Activated T-helper 17 cell treated with anti-CD3 and anti-CD28 coated beads, Interleukin-2, amount 50 U/mL, for 72 hours (primary cell): Measurements from ENCODE around the gene PKP1. TPM values are rescaled to one million over a fixed set of nuclear protein-coding genes. Genes with fewer than 3 reads are reported as not detected.
"Not testable (repeated sequence)": the region's sequence is repeated elsewhere in the genome, so short reads cannot be mapped to it uniquely, and the experiment has no call there.

Experiments
- ATAC-seq: fragments of 150-1000 bp; cut with Tn5 transposase; replicated peaks from 2 replicates; pipeline ENCODE4 v1.10.0; 2021; ENCODE audit warnings: mild to moderate bottlenecking, moderate library complexity
- H3K27ac Mint-ChIP-seq: one replicate; pipeline ENCODE4 v1.8.0; 2022; ENCODE audit warnings: mixed read lengths
- H3K27me3 Mint-ChIP-seq: one replicate; pipeline ENCODE4 v1.8.0; 2022; ENCODE audit warnings: mixed read lengths
- H3K36me3 Mint-ChIP-seq: one replicate; pipeline ENCODE4 v1.8.0; 2022; ENCODE audit warnings: low read depth, mild to moderate bottlenecking, mixed read lengths
- H3K4me1 Mint-ChIP-seq: one replicate; pipeline ENCODE4 v1.8.0; 2022; ENCODE audit warnings: mixed read lengths
- H3K4me3 Mint-ChIP-seq: one replicate; pipeline ENCODE4 v1.8.0; 2022; ENCODE audit warnings: mild to moderate bottlenecking, mixed read lengths
- H3K9me3 Mint-ChIP-seq: one replicate; pipeline ENCODE4 v1.8.0; 2022; ENCODE audit warnings: mixed read lengths
- total RNA-seq, 2 donors: library from RNA; stranded (reverse); gene quantifications; one replicate each; pipeline ENCODE4 v1.2.3, GENCODE V29; 2022

Gene PKP1
- total RNA-seq, 2 donors from 2014 or later: not detected

DNA sequence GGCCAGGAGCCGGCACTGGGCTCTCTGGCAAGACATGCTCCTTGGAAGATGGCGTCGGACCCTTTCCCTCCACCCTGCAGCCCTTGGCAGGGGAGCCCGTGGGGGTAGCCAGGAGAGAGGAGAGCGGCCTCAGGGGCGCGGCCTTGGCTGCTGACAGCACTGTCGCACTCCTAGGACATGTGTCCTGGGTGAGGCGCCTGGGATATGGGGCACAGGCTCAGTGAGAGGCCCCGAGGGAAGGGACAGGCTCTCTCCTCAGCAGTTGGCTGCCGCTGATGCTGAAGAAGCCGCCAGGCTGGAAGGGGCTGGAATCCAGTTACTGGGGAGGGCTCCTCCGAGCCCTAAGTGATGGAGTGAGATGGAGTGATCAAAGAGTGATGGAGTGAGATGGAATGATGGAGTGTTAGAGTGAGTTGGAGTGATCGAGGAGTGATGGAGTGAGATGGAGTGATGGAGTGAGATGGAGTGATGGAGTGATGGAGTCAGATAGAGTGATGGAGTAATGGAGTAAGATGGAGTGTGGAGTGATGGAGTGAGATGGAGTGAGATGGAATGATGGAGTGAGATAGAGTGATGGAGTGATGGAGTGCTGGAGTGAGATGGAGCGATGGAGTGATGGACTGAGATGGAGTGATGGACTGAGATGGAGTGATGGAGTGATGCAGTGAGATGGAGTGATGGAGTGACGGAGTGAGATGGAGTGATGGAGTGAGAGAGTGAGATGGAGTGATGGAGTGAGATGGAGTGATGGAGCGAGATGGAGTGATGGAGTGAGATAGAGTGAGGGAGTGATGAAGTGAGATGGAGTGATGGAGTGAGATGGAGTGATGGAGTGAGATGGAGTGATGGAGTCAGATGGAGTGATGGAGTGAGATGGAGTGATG lies 27.6 kb upstream of the PKP1 start:
- Mint-ChIP-seq H3K27ac (no peak overlapping the region), H3K27me3 (peaks cover 10% of the 10 kb centered on the region), H3K4me1 (no peaks in the 10 kb centered on the region), H3K4me3 (no peak overlapping the region), H3K36me3 (no peaks in the 10 kb centered on the region), H3K9me3 (no peaks in the 10 kb centered on the region)
- no peak for ATAC-seq

DNA sequence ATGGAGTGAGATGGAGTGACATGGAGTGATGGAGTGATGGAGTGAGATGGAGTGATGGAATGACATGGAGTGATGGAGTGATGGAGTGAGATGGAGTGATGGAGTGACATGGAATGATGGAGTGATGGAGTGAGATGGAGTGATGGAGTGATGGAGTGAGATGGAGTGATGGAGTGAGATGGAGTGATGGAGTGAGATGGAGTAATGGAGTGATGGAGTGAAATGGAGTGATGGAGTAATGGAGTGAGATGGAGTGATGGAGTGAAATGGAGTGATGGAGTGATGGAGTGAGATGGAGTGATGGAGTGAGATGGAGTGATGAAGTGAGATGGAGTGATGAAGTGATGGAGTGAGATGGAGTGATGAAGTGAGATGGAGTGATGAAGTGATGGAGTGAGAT lies 25.2 kb upstream of the PKP1 start:
- peaks cover 15% of the 10 kb centered on the region for H3K27me3 Mint-ChIP-seq
- H3K9me3 Mint-ChIP-seq, H3K27ac Mint-ChIP-seq, H3K36me3 Mint-ChIP-seq, ATAC-seq, H3K4me1 Mint-ChIP-seq, H3K4me3 Mint-ChIP-seq: not testable (repeated sequence)

DNA sequence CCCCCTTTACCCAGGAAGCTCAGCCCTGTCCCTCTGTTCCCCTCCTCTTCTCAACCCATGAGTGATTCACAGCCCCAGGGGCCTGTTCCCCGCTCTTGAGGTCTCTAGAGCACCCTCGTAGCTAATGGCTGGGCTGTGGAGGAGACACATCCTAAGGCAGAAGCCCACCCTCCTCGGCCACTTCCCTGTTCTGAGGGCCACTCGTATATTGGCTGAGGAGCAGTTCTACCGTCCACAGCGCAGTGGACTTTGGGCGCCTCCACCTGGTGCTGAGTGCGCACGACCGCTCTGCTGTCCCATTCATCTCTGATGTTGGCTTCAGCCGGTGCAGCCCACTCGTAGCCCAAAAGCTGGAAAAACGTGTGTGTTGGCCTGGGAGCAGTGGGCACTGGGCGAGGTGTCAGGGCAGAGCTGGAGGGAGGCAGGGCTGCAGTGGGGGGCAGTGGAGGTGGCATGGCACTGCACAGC lies 24.5 kb upstream of the PKP1 start:
- no peaks in the 10 kb centered on the region for H3K9me3 Mint-ChIP-seq
- H3K27me3 Mint-ChIP-seq: peaks cover 15% of the 10 kb centered on the region
- no peaks in the 10 kb centered on the region for H3K36me3 Mint-ChIP-seq
- H3K27ac Mint-ChIP-seq: no peak overlapping the region
- no peak for ATAC-seq
- H3K4me3 Mint-ChIP-seq: no peak overlapping the region
- no peaks in the 10 kb centered on the region for H3K4me1 Mint-ChIP-seq

DNA sequence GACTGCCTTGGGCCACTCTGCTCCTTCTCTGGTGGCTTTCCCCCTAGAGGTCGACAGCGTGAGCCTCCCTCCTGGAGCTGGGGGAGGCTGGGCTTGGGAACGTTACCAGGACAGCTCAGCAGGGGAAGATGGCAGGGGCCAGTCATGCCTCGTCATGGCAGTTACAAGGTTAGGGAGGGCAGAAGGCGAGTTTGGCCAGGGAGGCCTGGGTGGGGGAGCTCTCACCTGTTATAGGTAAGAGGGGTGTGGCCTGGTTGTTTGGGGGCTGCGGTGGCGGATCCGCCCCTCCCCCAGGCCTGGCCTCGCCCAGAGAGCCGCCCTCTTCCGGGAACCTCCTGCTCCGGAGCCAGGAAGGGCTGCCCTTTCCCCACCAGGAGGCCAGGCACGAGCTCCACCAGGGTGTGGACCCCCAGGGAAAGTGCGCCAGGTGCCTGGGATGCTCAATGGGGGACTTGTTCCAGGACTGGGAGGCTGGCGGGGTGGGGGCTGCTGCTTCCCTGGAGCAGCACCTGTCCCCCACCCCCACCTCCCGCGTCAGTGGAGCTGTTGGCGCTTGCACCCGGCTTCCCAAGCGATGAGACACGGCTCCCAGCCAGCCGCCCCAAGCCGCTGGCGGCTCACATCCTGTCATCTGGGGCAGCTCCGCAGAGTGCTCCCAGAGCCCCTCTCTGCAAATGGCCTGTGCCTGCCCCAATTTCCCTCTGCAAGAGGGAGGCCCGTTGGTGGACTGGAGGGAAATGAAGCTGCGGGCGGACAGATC lies 23.6 kb upstream of the PKP1 start:
- Mint-ChIP-seq H3K9me3 (no peaks in the 10 kb centered on the region), H3K27me3 (peaks cover 18% of the 10 kb centered on the region), H3K27ac (no peak overlapping the region), H3K36me3 (no peaks in the 10 kb centered on the region), H3K4me1 (no peaks in the 10 kb centered on the region), H3K4me3 (no peak overlapping the region)
- no peak for ATAC-seq

DNA sequence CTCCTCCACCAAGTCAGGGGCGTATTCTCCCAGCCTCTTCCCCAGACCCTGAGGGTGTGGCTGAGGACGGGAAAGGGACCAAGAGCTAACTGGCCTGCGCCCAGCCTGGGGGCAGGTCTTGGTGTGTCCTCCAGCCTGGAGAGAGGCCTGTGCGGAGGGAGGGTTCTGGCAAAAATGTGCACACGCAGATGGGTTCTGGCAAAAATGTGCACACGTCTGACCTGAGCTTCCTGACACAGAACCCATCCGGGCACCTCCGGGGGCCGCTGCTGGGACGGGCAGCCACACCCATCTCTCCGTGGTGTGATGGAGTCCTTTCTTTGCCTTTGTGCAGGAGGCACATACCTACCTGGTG lies 23.1 kb upstream of the PKP1 start:
- Mint-ChIP-seq H3K9me3 (no peaks in the 10 kb centered on the region), H3K36me3 (no peaks in the 10 kb centered on the region), H3K4me1 (no peaks in the 10 kb centered on the region), H3K27me3 (peaks cover 20% of the 10 kb centered on the region), H3K4me3 (no peak overlapping the region), H3K27ac (no peak overlapping the region)
- ATAC-seq: no peak

DNA sequence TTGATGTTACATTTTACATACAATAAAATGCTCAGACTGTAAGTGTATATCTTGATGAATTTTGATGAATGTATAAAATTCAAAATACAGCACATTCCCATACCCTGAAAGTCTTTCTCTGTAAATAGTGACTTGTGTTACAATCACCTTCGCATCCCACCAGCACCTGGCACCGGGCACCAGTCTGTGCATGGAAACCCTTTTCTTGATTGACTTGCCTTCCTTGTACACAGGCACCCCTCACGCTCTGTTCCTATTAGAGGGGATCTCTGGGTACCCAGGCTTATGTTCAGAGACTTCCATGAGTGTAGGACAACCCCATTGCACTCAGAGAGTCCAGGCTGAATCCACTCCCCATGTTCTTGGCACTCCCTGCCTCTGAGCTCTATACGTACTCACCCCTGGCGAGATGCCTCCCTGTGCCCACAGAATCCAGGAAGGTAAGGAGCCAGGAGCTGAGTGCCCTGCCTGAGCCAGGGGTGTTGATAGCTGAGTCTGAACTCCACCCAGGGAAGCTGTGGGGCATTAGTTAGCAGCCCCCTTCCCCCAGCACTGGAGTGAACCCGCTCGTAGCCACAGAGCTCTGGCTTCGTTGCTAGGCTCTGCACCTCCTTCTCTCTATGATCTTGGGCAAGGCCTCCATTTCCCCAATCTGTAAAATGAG lies 22.5 kb upstream of the PKP1 start:
- H3K27me3 Mint-ChIP-seq: peaks cover 20% of the 10 kb centered on the region
- H3K36me3 Mint-ChIP-seq: no peaks in the 10 kb centered on the region
- no peak for ATAC-seq
- H3K4me3 Mint-ChIP-seq: no peak overlapping the region
- no peaks in the 10 kb centered on the region for H3K9me3 Mint-ChIP-seq
- H3K27ac Mint-ChIP-seq: no peak overlapping the region
- H3K4me1 Mint-ChIP-seq: no peaks in the 10 kb centered on the region

DNA sequence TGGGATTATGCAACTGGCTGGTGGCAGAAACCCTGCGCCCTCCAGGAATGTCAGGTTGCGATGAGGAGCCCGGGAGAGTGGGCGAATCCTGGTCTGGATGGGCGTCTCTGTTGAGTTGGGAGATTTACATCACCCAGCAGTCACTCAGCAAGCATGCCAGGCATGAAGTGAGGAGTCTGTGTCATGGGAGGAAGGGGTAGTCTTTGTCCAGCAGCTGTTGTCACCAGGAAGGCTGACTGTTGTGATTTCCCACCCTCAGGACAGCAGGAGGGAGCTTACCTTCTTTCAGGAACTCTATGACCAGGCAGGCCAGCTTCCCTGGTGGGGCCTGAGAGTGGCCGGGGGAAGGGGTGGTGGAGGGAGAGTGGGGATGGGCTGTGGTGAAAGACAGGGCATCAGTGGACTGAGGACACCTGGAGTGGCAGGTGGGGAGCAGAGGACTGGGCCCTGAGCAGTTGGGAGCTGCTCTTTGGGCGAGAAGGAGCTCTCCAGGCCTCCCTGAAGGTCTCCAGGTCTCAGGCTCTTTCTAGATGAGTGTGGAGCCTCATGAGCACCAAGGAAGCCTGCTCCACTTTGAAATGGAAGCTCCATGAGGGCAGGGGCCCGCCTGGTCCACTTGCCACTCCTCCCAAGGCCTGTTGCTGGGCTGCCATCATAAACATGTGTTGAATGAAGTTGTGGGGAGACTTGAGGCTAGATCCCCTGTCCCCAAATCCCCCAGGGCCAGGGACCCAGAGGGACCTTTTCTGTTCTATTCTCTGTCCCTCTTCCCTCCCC lies 21.3 kb upstream of the PKP1 start:
- ATAC-seq: no peak
- H3K9me3 Mint-ChIP-seq: no peaks in the 10 kb centered on the region
- no peaks in the 10 kb centered on the region for H3K4me1 Mint-ChIP-seq
- no peak overlapping the region for H3K27ac Mint-ChIP-seq
- no peak overlapping the region for H3K4me3 Mint-ChIP-seq
- peaks cover 28% of the 10 kb centered on the region for H3K27me3 Mint-ChIP-seq
- H3K36me3 Mint-ChIP-seq: no peaks in the 10 kb centered on the region

DNA sequence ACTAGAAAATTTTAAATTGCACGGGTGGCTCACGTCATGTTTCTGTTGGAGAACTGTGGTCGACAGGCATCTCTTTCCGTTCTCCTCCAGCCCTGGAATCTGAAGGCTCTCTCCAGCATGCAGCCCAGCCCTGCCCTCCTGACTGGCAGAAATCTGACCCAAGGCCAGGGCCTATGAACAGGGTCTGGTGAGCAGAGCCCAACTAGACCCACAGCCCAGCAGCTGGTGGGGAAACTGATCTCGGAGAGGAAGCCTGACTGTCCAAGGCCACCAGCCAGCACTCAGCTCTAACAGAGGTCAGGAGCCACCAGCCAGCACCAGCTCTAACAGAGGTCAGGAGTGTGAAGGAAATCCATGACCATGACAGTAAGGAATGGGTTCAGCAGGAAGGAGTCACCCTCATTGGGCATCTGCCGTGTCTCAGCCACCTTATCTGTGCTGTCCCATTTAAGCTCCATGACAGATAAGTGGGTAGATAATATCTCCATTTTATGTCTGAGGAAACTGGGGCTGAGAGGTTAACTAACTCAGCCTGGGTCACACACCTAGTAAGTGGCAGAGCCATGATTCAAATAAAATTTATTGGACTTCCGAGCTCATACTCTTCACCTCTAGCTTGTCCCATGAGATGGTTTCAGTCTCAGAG lies 20.2 kb upstream of the PKP1 start:
- H3K27me3 Mint-ChIP-seq: peaks cover 37% of the 10 kb centered on the region

DNA sequence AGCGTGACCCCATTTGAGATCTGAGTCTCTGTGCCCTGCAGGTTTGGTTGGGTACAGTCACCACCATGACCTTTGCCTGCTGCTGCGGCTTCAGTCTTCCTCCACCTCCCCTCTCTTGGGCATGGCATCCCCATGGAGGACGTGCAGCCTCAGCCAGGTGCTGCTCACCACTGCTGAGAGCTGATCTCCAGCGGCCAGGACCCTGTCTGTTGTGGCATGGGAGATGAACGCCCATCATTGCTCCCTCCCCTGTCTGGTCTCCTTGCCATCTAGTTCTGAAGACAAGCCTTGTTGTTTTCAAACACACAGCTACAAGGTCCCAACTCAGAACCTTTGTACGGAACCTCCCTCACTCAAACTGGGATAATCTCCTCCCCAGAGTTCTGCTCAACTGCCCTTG lies 19.2 kb upstream of the PKP1 start:
- Mint-ChIP-seq H3K36me3 (no peaks in the 10 kb centered on the region), H3K9me3 (no peaks in the 10 kb centered on the region), H3K27ac (no peak overlapping the region), H3K4me1 (no peaks in the 10 kb centered on the region), H3K4me3 (no peak overlapping the region), H3K27me3 (peaks cover 39% of the 10 kb centered on the region)
- ATAC-seq: no peak

More for the DNA sequence above, 20.2 kb upstream of the PKP1 start:
- H3K36me3 Mint-ChIP-seq: no peaks in the 10 kb centered on the region
- H3K27ac Mint-ChIP-seq: no peak overlapping the region
- H3K9me3 Mint-ChIP-seq: no peaks in the 10 kb centered on the region
- no peak for ATAC-seq
- H3K4me1 Mint-ChIP-seq: no peaks in the 10 kb centered on the region
- H3K4me3 Mint-ChIP-seq: no peak overlapping the region

DNA sequence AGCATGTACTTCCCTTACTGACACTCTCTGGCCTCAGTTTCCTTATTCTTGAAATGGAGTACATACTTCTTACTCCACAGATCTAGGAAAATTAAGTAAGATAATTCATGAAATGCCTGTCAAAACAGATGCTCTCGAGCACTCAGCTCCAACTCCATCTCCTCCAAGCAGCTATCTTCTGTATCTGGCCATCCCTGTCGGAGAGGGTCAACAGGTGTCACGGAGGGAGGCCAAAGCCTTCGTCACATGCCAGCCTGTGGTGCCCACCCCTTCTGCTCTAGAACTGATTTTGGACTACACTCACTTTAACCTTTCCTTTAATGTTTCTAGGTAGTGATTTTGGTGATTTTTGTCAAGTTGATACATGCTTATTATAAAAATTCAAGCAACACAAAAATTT lies 18.8 kb upstream of the PKP1 start:
- H3K4me3 Mint-ChIP-seq: no peak overlapping the region
- ATAC-seq: no peak
- no peaks in the 10 kb centered on the region for H3K4me1 Mint-ChIP-seq
- H3K27me3 Mint-ChIP-seq: peaks cover 44% of the 10 kb centered on the region
- no peaks in the 10 kb centered on the region for H3K36me3 Mint-ChIP-seq
- no peak overlapping the region for H3K27ac Mint-ChIP-seq
- no peaks in the 10 kb centered on the region for H3K9me3 Mint-ChIP-seq

DNA sequence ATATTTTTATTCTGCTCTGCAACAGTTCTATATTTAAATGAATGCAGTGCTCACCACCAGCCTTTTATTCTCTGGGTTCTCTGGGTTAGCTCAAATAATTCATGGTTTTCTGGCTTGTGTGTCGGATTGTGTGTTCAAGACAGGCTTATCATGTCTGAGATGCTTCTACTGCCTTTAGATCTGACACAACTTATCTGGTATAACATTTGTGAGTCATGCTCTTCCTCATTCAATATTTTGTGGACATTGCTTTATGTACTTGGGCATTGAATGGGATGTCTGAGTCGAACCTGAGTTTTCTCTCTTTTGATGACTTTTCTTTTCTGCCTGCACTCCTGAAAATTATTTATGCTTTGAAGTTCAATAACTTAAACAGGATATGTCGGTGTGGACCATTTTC lies 17.6 kb upstream of the PKP1 start:
- Mint-ChIP-seq H3K4me3 (no peak overlapping the region), H3K4me1 (no peaks in the 10 kb centered on the region), H3K27me3 (peaks cover 40% of the 10 kb centered on the region), H3K36me3 (no peaks in the 10 kb centered on the region), H3K9me3 (no peaks in the 10 kb centered on the region), H3K27ac (no peak overlapping the region)
- ATAC-seq: no peak

DNA sequence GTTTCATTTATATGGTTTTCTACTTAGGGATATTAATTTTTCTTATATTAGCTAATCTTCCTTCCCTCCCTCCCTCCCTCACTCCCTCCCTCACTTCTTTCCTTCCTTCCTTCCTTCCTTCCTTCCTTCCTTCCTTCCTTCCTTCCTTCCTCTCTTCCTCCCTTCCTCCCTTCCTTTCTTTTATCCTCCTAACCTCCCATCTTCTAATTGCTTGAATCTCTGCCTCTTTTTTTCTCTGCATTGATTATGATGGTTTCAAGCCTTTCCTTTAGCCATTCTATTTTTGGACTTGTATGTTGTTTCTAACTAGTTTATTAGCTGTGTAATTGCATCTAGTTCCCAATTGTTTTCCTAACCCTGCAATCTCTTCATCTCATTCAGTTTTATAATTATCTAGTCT lies 17.0 kb upstream of the PKP1 start:
- no peaks in the 10 kb centered on the region for H3K9me3 Mint-ChIP-seq
- H3K4me3 Mint-ChIP-seq: no peak overlapping the region
- no peaks in the 10 kb centered on the region for H3K36me3 Mint-ChIP-seq
- H3K27me3 Mint-ChIP-seq: peaks cover 35% of the 10 kb centered on the region
- no peak for ATAC-seq
- no peaks in the 10 kb centered on the region for H3K4me1 Mint-ChIP-seq
- no peak overlapping the region for H3K27ac Mint-ChIP-seq

DNA sequence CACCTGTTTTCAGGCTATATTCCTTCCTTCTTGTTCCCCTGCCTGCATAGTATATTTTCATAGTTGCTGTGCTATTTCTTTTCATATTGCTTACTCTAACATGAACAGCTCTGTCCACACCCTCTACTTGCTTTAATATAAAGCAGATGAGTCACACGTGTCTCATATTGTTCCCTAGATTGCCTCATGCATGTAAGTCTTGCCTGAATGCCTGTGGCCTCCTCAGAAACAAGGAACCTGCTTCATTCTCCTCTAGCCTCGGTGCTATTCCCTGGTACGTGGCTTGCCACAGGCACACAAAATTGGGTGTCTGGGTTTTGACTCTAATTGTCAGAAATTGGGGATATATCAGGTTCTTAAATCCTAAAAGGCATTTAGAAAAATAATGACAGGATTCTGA lies 16.5 kb upstream of the PKP1 start:
- H3K27ac Mint-ChIP-seq: no peak overlapping the region
- no peaks in the 10 kb centered on the region for H3K36me3 Mint-ChIP-seq
- H3K4me1 Mint-ChIP-seq: no peaks in the 10 kb centered on the region
- no peak for ATAC-seq
- no peaks in the 10 kb centered on the region for H3K9me3 Mint-ChIP-seq
- no peak overlapping the region for H3K4me3 Mint-ChIP-seq
- H3K27me3 Mint-ChIP-seq: peaks cover 30% of the 10 kb centered on the region
